ENCODE data around the gene ATG12. TPM values are rescaled to one million over a fixed set of nuclear protein-coding genes. Genes with fewer than 3 reads are reported as not detected.
A peak's percentile ranks its signal among the peaks of the same experiment; 100 is the strongest.
"Not testable (repeated sequence)": the region's sequence is repeated elsewhere in the genome, so short reads cannot be mapped to it uniquely, and the experiment has no call there.

ATG12 gene
- 65.7 TPM for polyA plus RNA-seq (2013, experiment 1 of 2; ENCODE audit: insufficient read length)
- polyA plus RNA-seq (2013, experiment 2 of 2; ENCODE audit: insufficient read length): 55.5 TPM

GRCh38 chr5:115841382-115842088, at the start of gene ATG12, which contains the start of gene AP3S1:
TSS of gene ATG12 (minus strand) at chr5:115841565. CDS start at chr5:115841552, 13 bp downstream.
TSS of gene AP3S1 (plus strand) at chr5:115841935. CDS start at chr5:115842038, 103 bp downstream.
- peak; percentile 94 for DNase-seq

GRCh38 chr5:115888027-115888426, 46.7 kb upstream of the ATG12 start:
- DNase-seq: peak; percentile 22

- DNase-seq: not testable (repeated sequence)
These were observed 43.8 kb upstream of the ATG12 start for GRCh38 chr5:115885208-115885607.

GRCh38 chr5:115884704-115885103, 43.3 kb upstream of the ATG12 start:
- no peak for DNase-seq

- DNase-seq: not testable (repeated sequence)
These were observed 41.1 kb upstream of the ATG12 start for GRCh38 chr5:115882434-115882833.

- not testable (repeated sequence) for DNase-seq
These were observed 36.0 kb upstream of the ATG12 start for GRCh38 chr5:115877342-115877741.

GRCh38 chr5:115875447-115875846, 34.1 kb upstream of the ATG12 start:
- DNase-seq: no peak

GRCh38 chr5:115873392-115873791, 32.0 kb upstream of the ATG12 start:
- peak; percentile 51 for DNase-seq

- no peak for DNase-seq
These were observed 31.1 kb upstream of the ATG12 start for GRCh38 chr5:115872447-115872846.

- no peak for DNase-seq
These were observed 28.0 kb upstream of the ATG12 start for GRCh38 chr5:115869256-115869795.

GRCh38 chr5:115859378-115859777, 18.0 kb upstream of the ATG12 start:
- DNase-seq: peak; percentile 60

- no peak for DNase-seq
These were observed 17.0 kb upstream of the ATG12 start for GRCh38 chr5:115858396-115858795.

GRCh38 chr5:115857626-115858349, 16.4 kb upstream of the ATG12 start:
- peak; percentile 86 for DNase-seq

GRCh38 chr5:115857057-115857479, 15.7 kb upstream of the ATG12 start:
- DNase-seq: no peak

- DNase-seq: no peak
These were observed 14.6 kb upstream of the ATG12 start for GRCh38 chr5:115855959-115856358.

GRCh38 chr5:115854139-115854538, 12.8 kb upstream of the ATG12 start:
- no peak for DNase-seq

- peak; percentile 15 for DNase-seq
These were observed 9.5 kb upstream of the ATG12 start for GRCh38 chr5:115850744-115851416.

- DNase-seq: no peak
These were observed 8.0 kb upstream of the ATG12 start for GRCh38 chr5:115849258-115849798.

- no peak for DNase-seq
These were observed 5.9 kb upstream of the ATG12 start for GRCh38 chr5:115847290-115847689.

- DNase-seq: no peak
These were observed 3.0 kb upstream of the ATG12 start for GRCh38 chr5:115844321-115844817.

GRCh38 chr5:115843444-115844130, 2.2 kb upstream of the ATG12 start:
- DNase-seq: no peak

GRCh38 chr5:115842952-115843351, 1.6 kb upstream of the ATG12 start:
- no peak for DNase-seq

Measured in fibroblast of skin of back (primary cell).